Measurements from ENCODE around the gene CPD.

The CPD gene

DNA sequence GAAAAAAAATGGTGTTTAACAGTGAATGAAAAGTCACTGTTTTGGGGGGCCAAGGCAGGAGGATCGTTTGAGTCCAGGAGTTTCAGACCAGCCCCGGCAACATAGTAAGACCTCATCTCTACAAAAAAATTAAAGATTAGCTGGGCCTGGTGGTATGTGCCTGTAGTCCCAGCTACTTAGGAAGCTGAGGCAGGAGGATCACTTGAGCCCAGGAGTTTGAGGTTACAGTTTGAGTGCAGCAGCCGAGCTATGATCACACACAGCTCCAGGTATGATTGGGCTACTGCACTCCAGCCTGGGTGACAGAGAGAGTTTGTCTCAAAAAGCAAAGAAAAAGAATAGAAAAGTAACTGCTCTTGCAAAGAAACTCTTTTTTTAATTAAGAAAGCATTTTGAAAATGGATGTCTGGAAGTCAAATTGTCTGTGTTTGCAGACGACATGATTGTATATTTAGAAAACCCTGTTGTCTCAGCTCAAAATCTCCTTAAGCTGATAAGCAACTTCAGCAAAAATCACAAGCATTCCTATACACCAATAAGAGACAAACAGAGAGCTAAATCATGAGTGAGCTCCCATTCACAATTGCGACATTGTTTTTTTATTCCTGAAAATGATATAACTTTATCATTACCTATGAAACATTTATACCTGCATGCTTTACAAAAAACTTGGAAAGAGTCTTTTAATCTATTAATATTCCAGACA lies 20.5 kb upstream of the CPD start:
- H3K27ac ChIP-seq: no peak overlapping the region

DNA sequence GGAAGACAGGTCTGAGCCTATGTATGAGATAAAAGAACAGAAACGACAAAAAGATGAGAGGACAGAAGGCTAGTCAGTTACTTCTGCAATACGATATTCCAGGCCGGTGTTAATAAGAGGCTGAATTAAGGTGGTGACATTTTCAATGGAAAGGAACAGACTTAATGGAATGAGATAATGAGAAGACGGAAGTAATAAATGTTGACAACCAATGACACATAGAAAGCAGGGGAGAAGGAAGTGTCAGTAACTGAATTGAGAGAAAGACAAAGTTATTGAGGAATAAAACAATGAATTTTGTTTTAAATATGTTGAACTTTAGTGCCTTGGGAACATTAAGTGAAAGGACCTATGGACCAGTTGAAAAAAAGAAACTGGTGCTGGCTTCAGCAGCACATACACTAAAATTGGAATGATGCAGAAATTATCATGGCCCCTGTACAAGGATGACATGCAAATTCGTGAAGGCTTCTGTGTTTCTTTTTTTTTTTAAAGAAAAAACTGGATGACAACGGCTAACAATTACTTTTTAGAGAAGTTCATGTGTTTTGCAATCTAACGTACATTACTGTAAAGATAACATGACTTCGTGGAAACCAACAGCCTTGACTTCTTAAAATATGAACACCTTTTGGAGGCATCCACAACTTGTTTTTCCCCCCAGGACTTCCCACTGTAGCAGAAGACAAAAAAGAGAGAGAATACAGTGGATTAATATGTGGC lies 18.5 kb upstream of the CPD start:
- Histone ChIP-seq H3K4me3 (ENCODE audit: low read depth, low read length) (no peak overlapping the region), H3K27ac (no peak overlapping the region), H3K27me3 (replicated peaks) (no peaks in the 10 kb centered on the region), H3K36me3 (replicated peaks) (no peaks in the 10 kb centered on the region)
- no peak for DNase-seq
- TF ChIP-seq CTCF (IDR thresholded peaks at IDR 0.05; ENCODE audit: low read depth, low read length, missing control alignments): no peak
- in situ Hi-C loops (cut with HindIII; ENCODE audit: low pct_ligation_motif_present, low sequenced_read_pairs): no loop called here

More for the DNA sequence above, 20.5 kb upstream of the CPD start:
- no peak for TF ChIP-seq CTCF (IDR thresholded peaks at IDR 0.05; ENCODE audit: low read depth, low read length, missing control alignments)
- DNase-seq: no peak
- Histone ChIP-seq H3K27me3 (replicated peaks) (no peaks in the 10 kb centered on the region), H3K36me3 (replicated peaks) (no peaks in the 10 kb centered on the region), H3K4me3 (ENCODE audit: low read depth, low read length) (no peak overlapping the region)
- in situ Hi-C loops (cut with HindIII; ENCODE audit: low pct_ligation_motif_present, low sequenced_read_pairs): no loop called here

GRCh38 chr17:30361766-30362279 lies 16.9 kb upstream of the CPD start:
- Histone ChIP-seq H3K27ac (no peak overlapping the region), H3K27me3 (replicated peaks) (no peaks in the 10 kb centered on the region), H3K36me3 (replicated peaks) (no peaks in the 10 kb centered on the region), H3K4me3 (ENCODE audit: low read depth, low read length) (no peak overlapping the region)
- in situ Hi-C loops (cut with HindIII; ENCODE audit: low pct_ligation_motif_present, low sequenced_read_pairs): no loop called here
- no peak for DNase-seq
- no peak for TF ChIP-seq CTCF (IDR thresholded peaks at IDR 0.05; ENCODE audit: low read depth, low read length, missing control alignments)

DNA sequence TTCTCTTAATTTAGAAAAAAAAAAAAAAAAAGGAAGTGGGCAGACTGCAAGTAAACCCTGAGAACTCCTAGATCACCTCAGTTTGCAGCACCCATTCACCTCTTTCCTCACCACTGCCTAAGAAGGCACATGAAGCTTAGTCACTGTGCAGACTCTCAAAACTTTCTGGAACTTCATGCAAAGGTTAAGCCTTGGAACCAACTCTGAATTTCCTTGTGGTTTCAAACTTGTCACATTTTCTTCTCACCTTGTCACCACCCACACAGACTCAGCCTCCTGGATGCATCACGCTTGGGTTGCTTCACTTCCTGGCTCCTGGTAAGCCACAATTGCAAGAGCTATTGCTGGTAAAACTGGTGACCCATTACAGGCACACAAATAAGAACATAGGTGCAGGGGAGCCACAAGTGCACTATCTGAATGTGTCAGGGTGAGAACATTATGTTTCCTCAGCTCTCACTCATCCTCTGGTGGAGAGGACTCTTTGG lies 15.0 kb upstream of the CPD start:
- H3K27me3 ChIP-seq (replicated peaks): no peaks in the 10 kb centered on the region
- DNase-seq: no peak
- in situ Hi-C loops (cut with HindIII; ENCODE audit: low pct_ligation_motif_present, low sequenced_read_pairs): no loop called here
- H3K4me3 ChIP-seq (ENCODE audit: low read depth, low read length): no peak overlapping the region
- H3K36me3 ChIP-seq (replicated peaks): no peaks in the 10 kb centered on the region
- no peak overlapping the region for H3K27ac ChIP-seq
- no peak for TF ChIP-seq CTCF (IDR thresholded peaks at IDR 0.05; ENCODE audit: low read depth, low read length, missing control alignments)

- no peak for DNase-seq
- Histone ChIP-seq H3K27me3 (replicated peaks) (no peaks in the 10 kb centered on the region), H3K4me3 (ENCODE audit: low read depth, low read length) (no peak overlapping the region), H3K27ac (no peak overlapping the region), H3K36me3 (replicated peaks) (no peaks in the 10 kb centered on the region)
- in situ Hi-C loops (cut with HindIII; ENCODE audit: low pct_ligation_motif_present, low sequenced_read_pairs): no loop called here
- TF ChIP-seq CTCF (IDR thresholded peaks at IDR 0.05; ENCODE audit: low read depth, low read length, missing control alignments): no peak
Observed at GRCh38 chr17:30366536-30366935, 12.2 kb upstream of the CPD start.

Data from brain microvascular endothelial cell (primary cell).